Muscle layer of duodenum (tissue), 2 donors: ENCODE results near the gene TRABD2B.

Experiments
- H3K27ac ChIP-seq: one replicate; pipeline ENCODE4 v1.7.0; 2013; ENCODE audit warnings: mild to moderate bottlenecking, low read length
- H3K27me3 ChIP-seq: one replicate; pipeline ENCODE4 v1.7.0; 2013; ENCODE audit warnings: low read depth, mild to moderate bottlenecking, control low read depth, low read length
- H3K36me3 ChIP-seq, 2 donors: one replicate each; pipeline ENCODE4 v1.7.0; 2013; ENCODE audit warnings: low read length in 2 of 2, control low read depth in 1 of 2, mild to moderate bottlenecking in 1 of 2; ENCODE audit not compliant: insufficient read depth in 2 of 2, control insufficient read depth in 1 of 2
- H3K4me1 ChIP-seq, 2 donors: one replicate each; pipeline ENCODE4 v1.7.0; 2013; ENCODE audit warnings: low read length in 2 of 2, mild to moderate bottlenecking in 2 of 2, control low read depth in 1 of 2, moderate library complexity in 1 of 2; ENCODE audit not compliant: insufficient read depth in 2 of 2, control insufficient read depth in 1 of 2
- H3K4me3 ChIP-seq, 2 donors: one replicate each; pipeline ENCODE4 v1.7.0; 2013; ENCODE audit warnings: low read length in 2 of 2, low read depth in 1 of 2, mild to moderate bottlenecking in 1 of 2
- H3K9me3 ChIP-seq, 2 donors: one replicate each; pipeline ENCODE4 v1.7.0; 2013; ENCODE audit warnings: low read length in 2 of 2, control low read depth in 1 of 2, mild to moderate bottlenecking in 1 of 2; ENCODE audit not compliant: control insufficient read depth in 1 of 2
- donor health status: healthy.

Gene TRABD2B

GRCh38 chr1:47883963-47884362 is 113.2 kb downstream of the TRABD2B start:
- Histone ChIP-seq H3K4me1 (peaks cover 0 to 9% of the 10 kb centered on the region in 2 donors), H3K27me3 (no peaks in the 10 kb centered on the region), H3K36me3 (no peaks in the 10 kb centered on the region), H3K4me3 (no peak overlapping the region), H3K27ac (no peak overlapping the region), H3K9me3 (no peaks in the 10 kb centered on the region)

GRCh38 chr1:47881505-47882442 is 115.4 kb downstream of the TRABD2B start:
- Histone ChIP-seq H3K27me3 (no peaks in the 10 kb centered on the region), H3K27ac (no peak overlapping the region), H3K36me3 (no peaks in the 10 kb centered on the region), H3K9me3 (no peaks in the 10 kb centered on the region), H3K4me1 (peaks cover under 1 to 9% of the 10 kb centered on the region in 2 donors), H3K4me3 (no peak overlapping the region)

- no peak overlapping the region for H3K27ac ChIP-seq
- peaks cover 8 to 12% of the 10 kb centered on the region in 2 donors for H3K4me1 ChIP-seq
- H3K9me3 ChIP-seq, result no peaks in the 10 kb centered on the region
- no peak overlapping the region for H3K4me3 ChIP-seq
- no peaks in the 10 kb centered on the region for H3K27me3 ChIP-seq
- no peaks in the 10 kb centered on the region for H3K36me3 ChIP-seq
Measured at GRCh38 chr1:47876587-47876963, 120.6 kb downstream of the TRABD2B start.

- Histone ChIP-seq H3K36me3 (no peaks in the 10 kb centered on the region), H3K4me3 (no peak overlapping the region), H3K9me3 (no peaks in the 10 kb centered on the region), H3K27me3 (no peaks in the 10 kb centered on the region), H3K4me1 (peaks cover 8 to 11% of the 10 kb centered on the region in 2 donors), H3K27ac (no peak overlapping the region)
Measured at GRCh38 chr1:47875831-47876586, 121.2 kb downstream of the TRABD2B start.

GRCh38 chr1:47875036-47875435 is 122.1 kb downstream of the TRABD2B start:
- Histone ChIP-seq H3K4me3 (no peak overlapping the region), H3K27ac (no peak overlapping the region), H3K36me3 (no peaks in the 10 kb centered on the region), H3K27me3 (no peaks in the 10 kb centered on the region), H3K9me3 (no peaks in the 10 kb centered on the region), H3K4me1 (peaks cover 8 to 11% of the 10 kb centered on the region in 2 donors)

GRCh38 chr1:47873337-47873736 is 123.8 kb downstream of the TRABD2B start:
- no peaks in the 10 kb centered on the region for H3K9me3 ChIP-seq
- no peaks in the 10 kb centered on the region for H3K36me3 ChIP-seq
- peaks cover 8 to 11% of the 10 kb centered on the region in 2 donors for H3K4me1 ChIP-seq
- no peaks in the 10 kb centered on the region for H3K27me3 ChIP-seq
- H3K4me3 ChIP-seq, result no peak overlapping the region
- H3K27ac ChIP-seq, result no peak overlapping the region

GRCh38 chr1:47872886-47873285 is 124.3 kb downstream of the TRABD2B start:
- no peak overlapping the region for H3K4me3 ChIP-seq
- H3K27me3 ChIP-seq, result no peaks in the 10 kb centered on the region
- H3K4me1 ChIP-seq, result peaks cover 8 to 11% of the 10 kb centered on the region in 2 donors
- no peaks in the 10 kb centered on the region for H3K36me3 ChIP-seq
- no peak overlapping the region for H3K27ac ChIP-seq
- H3K9me3 ChIP-seq, result no peaks in the 10 kb centered on the region

- Histone ChIP-seq H3K4me3 (no peak overlapping the region), H3K9me3 (no peaks in the 10 kb centered on the region), H3K27me3 (no peaks in the 10 kb centered on the region), H3K36me3 (no peaks in the 10 kb centered on the region), H3K27ac (peak overlapping the region; percentile 13), H3K4me1 (peaks cover 8 to 11% of the 10 kb centered on the region in 2 donors)
Measured at GRCh38 chr1:47871799-47872353, 125.3 kb downstream of the TRABD2B start.

- H3K4me1 ChIP-seq, result peaks cover 7 to 9% of the 10 kb centered on the region in 2 donors
- H3K27ac ChIP-seq, result peak overlapping the region; percentile 13
- no peaks in the 10 kb centered on the region for H3K36me3 ChIP-seq
Measured at GRCh38 chr1:47870946-47871676, 126.1 kb downstream of the TRABD2B start.

GRCh38 chr1:47870480-47870879 is 126.7 kb downstream of the TRABD2B start:
- Histone ChIP-seq H3K9me3 (no peaks in the 10 kb centered on the region), H3K4me3 (no peak overlapping the region), H3K27me3 (no peaks in the 10 kb centered on the region), H3K36me3 (no peaks in the 10 kb centered on the region), H3K27ac (no peak overlapping the region), H3K4me1 (peaks cover 3 to 13% of the 10 kb centered on the region in 2 donors)

More at GRCh38 chr1:47870946-47871676, 126.1 kb downstream of the TRABD2B start:
- Histone ChIP-seq H3K9me3 (no peaks in the 10 kb centered on the region), H3K27me3 (no peaks in the 10 kb centered on the region), H3K4me3 (no peak overlapping the region)

- Histone ChIP-seq H3K27me3 (no peaks in the 10 kb centered on the region), H3K4me1 (peaks cover 0 to 11% of the 10 kb centered on the region in 2 donors), H3K9me3 (no peaks in the 10 kb centered on the region), H3K36me3 (no peaks in the 10 kb centered on the region), H3K4me3 (no peak overlapping the region), H3K27ac (no peak overlapping the region)
Measured at GRCh38 chr1:47868348-47868676, 128.9 kb downstream of the TRABD2B start.
